NCI-H2196 treated with DMSO at 0.1 percent for 48 hours (cell line): ENCODE measurements around the gene CYGB.
"Not testable (repeated sequence)": the region's sequence is repeated elsewhere in the genome, so short reads cannot be mapped to it uniquely, and the experiment has no call there.

Experiments used
- DNase-seq: peaks from one replicate; lab custom pipeline; 2025; ENCODE audit not compliant: unreplicated experiment; lab: John Stamatoyannopoulos, UW

The CYGB gene

GRCh38 chr17:76538281-76538931 is 897 bp upstream of the CYGB start:
- no peak for DNase-seq

- no peak for DNase-seq
Observed at GRCh38 chr17:76537288-76537577, 276 bp downstream of the CYGB start.

- no peak for DNase-seq
Observed at GRCh38 chr17:76536511-76537287, 810 bp downstream of the CYGB start.

GRCh38 chr17:76535788-76536510 is 1.6 kb downstream of the CYGB start:
- DNase-seq = no peak

GRCh38 chr17:76534831-76535732 is 2.4 kb downstream of the CYGB start:
- no peak for DNase-seq

GRCh38 chr17:76533640-76534359 is 3.7 kb downstream of the CYGB start:
- DNase-seq = not testable (repeated sequence)

- DNase-seq = no peak
Observed at GRCh38 chr17:76532072-76532651, 5.3 kb downstream of the CYGB start.

GRCh38 chr17:76531486-76532038 is 5.9 kb downstream of the CYGB start:
- no peak for DNase-seq

GRCh38 chr17:76530811-76531485 is 6.6 kb downstream of the CYGB start:
- no peak for DNase-seq

- no peak for DNase-seq
Observed at GRCh38 chr17:76530095-76530723, 7.3 kb downstream of the CYGB start.

GRCh38 chr17:76529224-76530094 is 8.1 kb downstream of the CYGB start:
- DNase-seq = no peak

- DNase-seq = no peak
Observed at GRCh38 chr17:76528528-76529223, 8.8 kb downstream of the CYGB start.

- DNase-seq = no peak
Observed at GRCh38 chr17:76528156-76528527, 9.4 kb downstream of the CYGB start.

- DNase-seq = no peak
Observed at GRCh38 chr17:76527430-76528111, 9.9 kb downstream of the CYGB start.

GRCh38 chr17:76527016-76527415 is 10.5 kb downstream of the CYGB start:
- DNase-seq = not testable (repeated sequence)

- DNase-seq = not testable (repeated sequence)
Observed at GRCh38 chr17:76525513-76525833, 12.0 kb downstream of the CYGB start.
